Memory B cell (primary cell): ENCODE measurements around the gene EN1.
A peak's percentile ranks its signal among the peaks of the same experiment; 100 is the strongest.

Experiments used
- ATAC-seq: fragments of 150-1000 bp; cut with Tn5 transposase; 2 replicates; pipeline ENCODE4 v1.10.0; 2021; ENCODE audit warnings: low read depth, mild to moderate bottlenecking, moderate library complexity
- DNase-seq, 2 donors: peaks; one replicate each; pipeline ENCODE4 v3.0.0; 2022; ENCODE audit warnings: low spot score in 2 of 2
- H3K27ac Mint-ChIP-seq: one replicate; pipeline ENCODE4 v1.8.0; 2022; ENCODE audit warnings: mild to moderate bottlenecking, moderate library complexity, mixed read lengths
- H3K27me3 Mint-ChIP-seq: one replicate; pipeline ENCODE4 v1.8.0; 2022; ENCODE audit warnings: mixed read lengths
- H3K36me3 Mint-ChIP-seq: one replicate; pipeline ENCODE4 v1.8.0; 2022; ENCODE audit warnings: mild to moderate bottlenecking, mixed read lengths
- H3K4me1 Mint-ChIP-seq: one replicate; pipeline ENCODE4 v1.8.0; 2022; ENCODE audit warnings: mixed read lengths
- H3K4me3 Mint-ChIP-seq: one replicate; pipeline ENCODE4 v1.8.0; 2022; ENCODE audit warnings: mild to moderate bottlenecking, moderate library complexity, mixed read lengths
- H3K9me3 Mint-ChIP-seq: one replicate; pipeline ENCODE4 v1.8.0; 2022; ENCODE audit warnings: mixed read lengths

Gene EN1

GRCh38 chr2:118860506-118860905 is 13.1 kb upstream of the EN1 start:
- Mint-ChIP-seq H3K27me3 (peaks cover 30% of the 10 kb centered on the region), H3K9me3 (no peaks in the 10 kb centered on the region), H3K27ac (no peak overlapping the region), H3K4me3 (no peak overlapping the region), H3K4me1 (peaks cover 4% of the 10 kb centered on the region), H3K36me3 (no peaks in the 10 kb centered on the region)
- no peak for DNase-seq
- ATAC-seq, result no peak

- no peak for ATAC-seq
- no peaks in the 10 kb centered on the region for H3K9me3 Mint-ChIP-seq
- H3K27me3 Mint-ChIP-seq, result peaks cover 30% of the 10 kb centered on the region
- no peak overlapping the region for H3K4me3 Mint-ChIP-seq
- DNase-seq, result no peak
- H3K36me3 Mint-ChIP-seq, result no peaks in the 10 kb centered on the region
- no peak overlapping the region for H3K27ac Mint-ChIP-seq
- peaks cover 4% of the 10 kb centered on the region for H3K4me1 Mint-ChIP-seq
Observed at GRCh38 chr2:118859157-118859770, 11.8 kb upstream of the EN1 start.

- Mint-ChIP-seq H3K4me3 (no peak overlapping the region), H3K27ac (no peak overlapping the region), H3K9me3 (no peaks in the 10 kb centered on the region), H3K27me3 (peaks cover 34% of the 10 kb centered on the region), H3K36me3 (peaks cover 2% of the 10 kb centered on the region), H3K4me1 (peaks cover 7% of the 10 kb centered on the region)
- ATAC-seq (no peak), DNase-seq (peak in 1 of 2 donors; percentile 11)
Observed at GRCh38 chr2:118858485-118859156, 11.2 kb upstream of the EN1 start.

- no peak overlapping the region for H3K27ac Mint-ChIP-seq
Observed at GRCh38 chr2:118857677-118858484, 10.4 kb upstream of the EN1 start.

GRCh38 chr2:118856978-118857676 is 9.7 kb upstream of the EN1 start:
- DNase-seq, result peak in 1 of 2 donors; percentile 12
- Mint-ChIP-seq H3K9me3 (no peaks in the 10 kb centered on the region), H3K36me3 (peaks cover 2% of the 10 kb centered on the region), H3K27ac (no peak overlapping the region), H3K4me1 (peaks cover 7% of the 10 kb centered on the region), H3K4me3 (no peak overlapping the region), H3K27me3 (peaks cover 43% of the 10 kb centered on the region)
- ATAC-seq, result no peak

More at GRCh38 chr2:118857677-118858484, 10.4 kb upstream of the EN1 start:
- Mint-ChIP-seq H3K4me1 (peaks cover 7% of the 10 kb centered on the region), H3K27me3 (peaks cover 41% of the 10 kb centered on the region), H3K4me3 (no peak overlapping the region), H3K36me3 (peaks cover 2% of the 10 kb centered on the region), H3K9me3 (no peaks in the 10 kb centered on the region)
- ATAC-seq (no peak), DNase-seq (peak in 1 of 2 donors; percentile 11)

GRCh38 chr2:118856330-118856977 is 9.0 kb upstream of the EN1 start:
- Mint-ChIP-seq H3K9me3 (no peaks in the 10 kb centered on the region), H3K27me3 (peaks cover 41% of the 10 kb centered on the region)

GRCh38 chr2:118855451-118856279 is 8.2 kb upstream of the EN1 start:
- Mint-ChIP-seq H3K27ac (no peak overlapping the region), H3K27me3 (peaks cover 44% of the 10 kb centered on the region), H3K36me3 (peaks cover 2% of the 10 kb centered on the region), H3K4me1 (peaks cover 7% of the 10 kb centered on the region), H3K4me3 (peak overlapping the region; percentile 43), H3K9me3 (peaks cover 2% of the 10 kb centered on the region)
- DNase-seq, result peak; percentile 79 to 86
- ATAC-seq, result peak; percentile 82

More at GRCh38 chr2:118856330-118856977, 9.0 kb upstream of the EN1 start:
- H3K36me3 Mint-ChIP-seq, result peaks cover 2% of the 10 kb centered on the region
- DNase-seq (no peak), ATAC-seq (no peak)
- H3K27ac Mint-ChIP-seq, result no peak overlapping the region
- peaks cover 7% of the 10 kb centered on the region for H3K4me1 Mint-ChIP-seq
- peak overlapping the region; percentile 29 for H3K4me3 Mint-ChIP-seq

- H3K27me3 Mint-ChIP-seq, result peaks cover 45% of the 10 kb centered on the region
Observed at GRCh38 chr2:118854507-118855345, 7.3 kb upstream of the EN1 start.

GRCh38 chr2:118853651-118854291 is 6.3 kb upstream of the EN1 start:
- Mint-ChIP-seq H3K27ac (peak overlapping the region; percentile 35), H3K27me3 (peaks cover 48% of the 10 kb centered on the region)
- no peak for DNase-seq

More at GRCh38 chr2:118854507-118855345, 7.3 kb upstream of the EN1 start:
- H3K4me1 Mint-ChIP-seq, result peaks cover 7% of the 10 kb centered on the region
- ATAC-seq (no peak), DNase-seq (no peak)
- H3K9me3 Mint-ChIP-seq, result peaks cover 2% of the 10 kb centered on the region
- H3K36me3 Mint-ChIP-seq, result peaks cover 2% of the 10 kb centered on the region
- no peak overlapping the region for H3K27ac Mint-ChIP-seq
- H3K4me3 Mint-ChIP-seq, result no peak overlapping the region

GRCh38 chr2:118853129-118853640 is 5.7 kb upstream of the EN1 start:
- Mint-ChIP-seq H3K4me1 (peaks cover 7% of the 10 kb centered on the region), H3K9me3 (peaks cover 2% of the 10 kb centered on the region), H3K27me3 (peaks cover 48% of the 10 kb centered on the region), H3K4me3 (no peak overlapping the region), H3K36me3 (peaks cover 2% of the 10 kb centered on the region), H3K27ac (peak overlapping the region; percentile 35)
- DNase-seq (no peak), ATAC-seq (no peak)

More at GRCh38 chr2:118853651-118854291, 6.3 kb upstream of the EN1 start:
- H3K36me3 Mint-ChIP-seq, result peaks cover 2% of the 10 kb centered on the region
- ATAC-seq, result no peak
- H3K4me1 Mint-ChIP-seq, result peaks cover 7% of the 10 kb centered on the region
- H3K9me3 Mint-ChIP-seq, result peaks cover 2% of the 10 kb centered on the region
- peak overlapping the region; percentile 22 for H3K4me3 Mint-ChIP-seq

- Mint-ChIP-seq H3K4me1 (peaks cover 7% of the 10 kb centered on the region), H3K9me3 (peaks cover 2% of the 10 kb centered on the region), H3K4me3 (no peak overlapping the region), H3K36me3 (peaks cover 2% of the 10 kb centered on the region), H3K27ac (no peak overlapping the region), H3K27me3 (peaks cover 46% of the 10 kb centered on the region)
- ATAC-seq (no peak), DNase-seq (peak in 1 of 2 donors; percentile 15)
Observed at GRCh38 chr2:118852605-118853128, 5.2 kb upstream of the EN1 start.
